ENCODE data around the gene LRRC31.

The LRRC31 gene

DNA sequence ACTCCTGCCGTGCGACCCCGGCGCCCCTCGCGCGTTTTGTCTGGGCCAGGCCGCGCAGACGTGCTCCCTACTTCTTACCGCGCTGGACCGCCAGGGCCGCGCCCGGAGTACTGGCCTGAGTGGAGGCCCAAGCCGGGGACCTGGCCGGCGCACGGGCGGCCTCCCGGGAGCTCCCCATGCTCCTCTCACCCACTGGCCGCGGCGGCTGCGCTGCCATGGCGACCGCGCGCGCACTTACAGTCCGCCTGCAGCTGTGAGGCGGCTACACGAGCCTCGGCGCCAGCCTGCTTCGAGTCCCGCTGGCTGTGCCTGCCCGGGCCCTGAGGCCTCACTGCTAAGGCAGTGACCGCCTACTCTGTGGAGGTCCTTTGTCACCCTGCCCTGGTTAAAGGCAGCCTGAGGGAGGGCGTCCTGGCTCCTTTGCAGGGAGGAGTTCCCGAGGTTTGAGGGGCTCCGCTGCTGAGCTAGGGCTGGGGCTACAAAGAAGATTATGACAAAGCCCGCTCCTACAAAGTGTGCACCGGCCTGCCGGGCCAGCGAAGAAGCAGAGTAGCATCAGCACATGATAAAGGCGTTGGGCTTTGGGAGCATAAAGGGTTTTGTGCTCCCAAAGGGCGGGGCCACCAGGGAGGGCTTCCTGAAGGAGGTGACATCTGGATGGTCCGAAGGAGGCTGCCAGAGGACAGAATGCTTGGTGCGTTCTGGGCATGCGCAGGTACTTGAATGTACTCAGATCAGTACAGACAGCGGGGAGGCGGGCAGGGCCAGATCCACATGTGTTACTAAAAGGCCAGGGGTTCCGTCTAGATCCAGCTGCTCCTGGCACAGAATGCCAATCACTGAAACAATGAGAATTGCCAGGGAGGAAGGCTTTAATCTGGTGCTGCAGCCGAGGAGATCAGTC, 57.2 kb downstream of the LRRC31 start, which contains the start of the genes LRRC34 and LRRIQ4:
TSS of gene LRRC34 (minus strand) at position 573 of the 904 bp plus-strand sequence. CDS start at position 217, 356 bp downstream.
TSS of gene LRRIQ4 (plus strand) at position 539 of the 904 bp plus-strand sequence. CDS start 9,052 bp downstream, outside the sequence.
- DNase-seq = peak; percentile 92

DNA sequence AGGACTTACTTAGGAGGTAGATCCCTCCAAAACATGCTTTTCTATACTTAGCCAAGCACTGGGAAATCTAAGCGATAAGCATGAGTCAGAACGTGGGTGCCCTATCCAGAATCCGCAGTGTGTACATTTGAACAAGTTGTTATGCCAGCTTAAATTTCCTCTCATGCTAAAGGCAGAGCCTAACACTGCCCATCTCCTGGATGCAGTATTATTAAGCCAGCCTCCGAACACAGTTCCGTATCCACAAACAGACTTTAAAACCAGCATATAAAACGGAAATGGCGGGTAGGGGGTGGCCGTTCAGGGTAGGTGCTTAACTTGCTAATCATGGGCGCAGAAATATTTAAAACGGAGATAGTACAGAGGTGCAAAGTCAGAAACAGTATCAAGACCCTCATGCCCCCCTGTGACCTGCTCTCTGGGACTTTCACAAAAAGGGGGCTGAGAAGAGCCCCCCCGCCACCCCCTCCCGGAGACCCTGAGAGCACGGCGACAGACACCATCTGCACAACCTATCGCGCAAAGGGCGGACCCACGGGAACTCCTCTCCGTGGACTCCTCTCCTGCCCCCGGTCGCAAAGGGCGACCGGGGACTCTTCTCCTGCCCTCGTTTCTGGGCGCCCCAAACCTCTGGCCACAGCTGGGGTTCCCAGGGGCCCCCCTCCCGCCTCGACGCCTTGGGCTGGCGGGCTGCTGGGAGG, 58.0 kb downstream of the LRRC31 start:
- peak; percentile 80 for DNase-seq

DNA sequence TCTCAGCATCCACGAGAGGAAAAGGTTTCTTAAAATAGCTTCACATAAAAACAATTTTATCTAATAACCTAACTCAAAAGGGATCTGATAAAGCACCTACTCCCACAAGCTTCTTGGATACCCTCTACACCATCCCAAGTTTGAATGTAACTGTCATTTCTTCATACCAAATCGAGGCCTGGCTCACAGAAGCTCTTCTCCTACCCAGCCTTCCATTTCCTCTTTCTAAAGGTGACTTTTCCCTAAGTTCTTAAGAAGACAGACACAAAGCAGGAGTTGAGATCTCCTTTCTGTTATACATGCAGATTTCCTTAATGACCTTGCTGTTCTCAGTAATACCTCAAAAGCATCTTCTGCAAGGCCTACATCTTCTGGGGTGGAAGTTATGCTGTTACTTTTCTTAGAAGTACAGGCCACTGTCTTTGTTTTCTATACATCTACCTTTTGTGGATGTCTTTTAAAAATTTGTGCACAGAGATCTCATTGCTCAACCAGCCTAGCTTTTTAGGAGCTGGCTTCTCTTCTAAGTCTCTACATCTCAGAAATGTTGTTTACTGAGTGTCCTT, 60.4 kb downstream of the LRRC31 start:
- DNase-seq = no peak

DNA sequence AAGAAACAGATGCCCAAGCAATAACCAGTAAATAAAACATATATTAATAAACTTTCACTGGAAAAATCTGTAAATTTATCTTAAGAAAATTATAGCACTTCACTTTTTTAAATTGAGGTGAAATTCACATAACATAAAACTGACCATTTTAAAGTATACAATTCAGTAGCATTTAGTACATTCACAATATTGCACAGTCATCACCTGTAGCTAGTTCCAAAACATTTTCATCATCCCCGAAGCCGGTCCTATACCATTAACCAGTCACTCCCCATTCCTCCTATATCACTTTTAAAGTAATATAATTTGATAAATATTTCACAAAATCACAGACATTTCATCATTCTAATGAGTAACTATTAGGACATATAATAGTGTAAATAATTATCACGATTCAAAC, 65.1 kb downstream of the LRRC31 start:
- no peak for DNase-seq

DNA sequence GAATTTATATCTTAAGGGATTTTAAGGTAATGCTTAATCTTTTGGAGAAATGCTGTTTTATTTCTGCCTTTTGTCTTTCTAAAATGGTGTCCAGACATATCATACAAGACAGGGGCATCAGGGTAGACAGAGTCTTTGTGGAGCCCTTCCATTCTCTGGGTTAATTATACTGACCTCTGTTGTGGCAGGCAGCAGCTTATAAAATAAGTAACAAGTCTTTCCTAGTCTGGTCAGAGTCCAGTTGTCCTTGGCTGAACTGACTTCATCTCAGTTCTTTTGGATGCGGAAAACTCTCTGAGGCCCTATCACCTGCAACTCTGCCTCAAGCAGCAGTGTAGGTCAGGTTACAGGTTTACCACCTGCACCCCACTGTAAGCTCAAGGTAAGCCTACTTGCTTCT, 77.4 kb downstream of the LRRC31 start:
- DNase-seq = no peak

DNA sequence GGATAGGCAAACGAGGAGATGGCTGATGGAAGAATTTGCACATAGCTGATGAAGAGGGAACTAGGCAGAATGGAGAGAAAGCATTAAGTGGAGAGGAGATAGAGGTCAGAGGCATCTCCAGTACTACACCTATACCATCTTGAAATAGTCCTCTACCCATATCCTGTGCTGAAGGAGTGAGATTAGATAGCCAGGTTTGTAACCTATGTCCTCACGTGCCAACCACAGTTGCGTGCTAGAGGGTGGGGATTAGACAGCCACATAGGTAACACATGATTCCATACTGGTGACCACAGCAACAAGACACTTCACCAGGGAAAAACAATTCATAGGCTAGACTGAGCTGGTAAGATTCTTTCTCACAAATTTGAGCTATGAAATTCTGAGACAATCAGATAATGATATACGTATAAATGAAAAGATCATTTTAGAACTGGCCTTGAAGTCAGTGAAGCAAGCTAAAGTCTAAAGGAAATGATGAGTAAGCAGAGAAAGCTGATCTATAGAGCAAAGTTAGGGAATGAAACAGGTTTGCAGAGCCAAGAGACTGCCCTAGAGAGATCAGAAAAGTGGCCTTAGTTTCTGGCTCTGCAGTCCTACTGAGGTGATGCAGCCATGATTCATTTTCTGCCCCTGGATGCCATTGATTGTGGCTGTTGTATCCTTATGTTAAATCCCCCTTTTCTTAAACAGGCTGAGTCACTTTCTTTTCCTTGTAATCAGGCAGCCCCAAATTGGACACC, 78.9 kb downstream of the LRRC31 start:
- DNase-seq = no peak

DNA sequence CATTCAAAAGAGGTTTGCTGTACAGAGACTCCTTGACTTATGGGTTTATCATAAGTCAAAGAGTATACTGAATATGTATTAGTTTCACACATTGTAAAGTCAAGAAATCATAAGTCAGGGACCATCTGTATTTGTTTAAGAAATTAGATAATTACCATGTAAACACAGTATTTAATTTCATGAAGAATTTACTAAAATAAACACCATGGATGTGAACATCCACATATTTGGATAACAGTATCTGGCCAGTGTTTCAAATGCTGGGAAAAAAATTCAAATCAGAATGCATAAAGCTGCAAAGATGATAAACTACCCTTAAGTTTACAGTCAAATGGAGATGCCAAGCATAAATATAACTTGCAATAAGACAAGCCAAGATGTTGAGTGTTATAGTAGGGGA, 79.5 kb downstream of the LRRC31 start:
- no peak for DNase-seq
